Left ventricle myocardium inferior (tissue), 1 donor: ENCODE results near the gene ZER1. TPM values are rescaled to one million over a fixed set of nuclear protein-coding genes. Genes with fewer than 3 reads are reported as not detected.

Source experiments
- DNase-seq: peaks from one replicate; pipeline ENCODE4 v3.0.0-alpha.2; 2020
- H3K27ac ChIP-seq: fragments of 200-600 bp; replicated peaks from 2 replicates; pipeline ENCODE4 v1.8.0; 2021
- H3K27me3 ChIP-seq: fragments of 200-600 bp; 2 replicates; pipeline ENCODE4 v1.8.0; 2021; ENCODE audit warnings: low read depth
- H3K36me3 ChIP-seq: fragments of 200-600 bp; 2 replicates; pipeline ENCODE4 v1.8.0; 2021
- H3K4me1 ChIP-seq: fragments of 200-600 bp; 2 replicates; pipeline ENCODE4 v1.8.0; 2021
- H3K4me3 ChIP-seq: fragments of 200-600 bp; 2 replicates; pipeline ENCODE4 v1.8.0; 2021; ENCODE audit warnings: mild to moderate bottlenecking, moderate library complexity
- H3K9me3 ChIP-seq: fragments of 200-600 bp; replicated peaks from 2 replicates; pipeline ENCODE4 v1.8.0; 2021
- CTCF ChIP-seq: fragments of 200-600 bp; IDR thresholded peaks from 2 replicates; pipeline ENCODE4 v1.8.0; 2021; ENCODE audit warnings: antibody characterized with exemption, mild to moderate bottlenecking, borderline replicate concordance
- intact Hi-C: fragments of 100-400 bp; cut with micrococcal nuclease; formaldehyde crosslinking; loops from one replicate; pipeline ENCODE4 v1.11.0; 2022
- total RNA-seq: library from RNA; stranded (reverse); fragmentation: NEBNext Ultra II Directional; extraction: Animal tissue kit (Norgen Biotek cat#: 25700); gene quantifications from one replicate; pipeline ENCODE4 v1.2.1, GENCODE V29; 2021
- donor health status: DM: no; HTN: yes; CAD: no; lungs with severe emphysema.

Gene ZER1
- total RNA-seq, 1 donor from 2014 or later, result 61.6 TPM

GRCh38 chr9:128713941-128714573, 57.7 kb downstream of the ZER1 start:
- no peak for DNase-seq
- no peaks in the 10 kb centered on the region for H3K4me1 ChIP-seq
- no peak overlapping the region for H3K4me3 ChIP-seq
- H3K9me3 ChIP-seq, result no peaks in the 10 kb centered on the region
- peaks cover 14% of the 10 kb centered on the region for H3K36me3 ChIP-seq
- TF ChIP-seq CTCF, result no peak
- no peak overlapping the region for H3K27ac ChIP-seq
- no peaks in the 10 kb centered on the region for H3K27me3 ChIP-seq
- intact Hi-C loops, result no loop called here

GRCh38 chr9:128713411-128713780, 58.3 kb downstream of the ZER1 start:
- no peaks in the 10 kb centered on the region for H3K4me1 ChIP-seq
- TF ChIP-seq CTCF, result no peak
- H3K27me3 ChIP-seq, result no peaks in the 10 kb centered on the region
- no peak overlapping the region for H3K4me3 ChIP-seq
- intact Hi-C loops, result no loop called here
- peaks cover 14% of the 10 kb centered on the region for H3K36me3 ChIP-seq
- no peak for DNase-seq
- H3K27ac ChIP-seq, result no peak overlapping the region
- H3K9me3 ChIP-seq, result no peaks in the 10 kb centered on the region

- Histone ChIP-seq H3K9me3 (no peaks in the 10 kb centered on the region), H3K4me1 (no peaks in the 10 kb centered on the region), H3K36me3 (peaks cover 14% of the 10 kb centered on the region), H3K27ac (no peak overlapping the region), H3K4me3 (no peak overlapping the region), H3K27me3 (no peaks in the 10 kb centered on the region)
- no peak for DNase-seq
- intact Hi-C loops, result no loop called here
- no peak for TF ChIP-seq CTCF
Observed at GRCh38 chr9:128712451-128713410, 59.0 kb downstream of the ZER1 start.

- H3K27me3 ChIP-seq, result no peaks in the 10 kb centered on the region
- TF ChIP-seq CTCF, result no peak
- H3K36me3 ChIP-seq, result peaks cover 7% of the 10 kb centered on the region
- H3K4me3 ChIP-seq, result no peak overlapping the region
- H3K4me1 ChIP-seq, result peaks cover 18% of the 10 kb centered on the region
- no peaks in the 10 kb centered on the region for H3K9me3 ChIP-seq
- no peak for DNase-seq
- intact Hi-C loops, result no loop called here
- no peak overlapping the region for H3K27ac ChIP-seq
Observed at GRCh38 chr9:128707446-128707845, 64.3 kb downstream of the ZER1 start.

GRCh38 chr9:128706671-128707381, 64.9 kb downstream of the ZER1 start:
- Histone ChIP-seq H3K27ac (no peak overlapping the region), H3K27me3 (no peaks in the 10 kb centered on the region), H3K4me3 (no peak overlapping the region), H3K4me1 (peaks cover 25% of the 10 kb centered on the region), H3K9me3 (no peaks in the 10 kb centered on the region), H3K36me3 (peaks cover 7% of the 10 kb centered on the region)
- intact Hi-C loops, result no loop called here
- TF ChIP-seq CTCF, result no peak
- DNase-seq, result no peak
